ENCODE measurements around the gene EFNB1.

The EFNB1 gene

GRCh38 chrX:68877606-68878005 is 48.8 kb downstream of the EFNB1 start:
- H2AFZ ChIP-seq (ENCODE audit: low read depth, low read length): no peak overlapping the region
- ATAC-seq (ENCODE audit: insufficient read depth, low read depth) (no peak), DNase-seq (no peak)
- no peaks in the 10 kb centered on the region for H3K79me2 ChIP-seq (ENCODE audit: insufficient read depth, low read length)
- TF ChIP-seq CTCF (IDR thresholded peaks at IDR 0.05; ENCODE audit: borderline replicate concordance, extremely low read depth, low read length, poor library complexity, severe bottlenecking): no peak
- no peak for TF ChIP-seq EZH2 (IDR thresholded peaks at IDR 0.05; ENCODE audit: borderline replicate concordance, low read depth, low read length, severe bottlenecking)
- no peaks in the 10 kb centered on the region for H4K20me1 ChIP-seq (ENCODE audit: insufficient read depth, low read length)
- H3K4me3 ChIP-seq (ENCODE audit: low read depth in 1 of 2, low read length in 2 of 2): no peak overlapping the region
- H3K4me1 ChIP-seq (ENCODE audit: insufficient read depth, low read length): no peaks in the 10 kb centered on the region
- no peaks in the 10 kb centered on the region for H3K27me3 ChIP-seq (ENCODE audit: insufficient read depth, low read length, poor library complexity)
- H3K4me2 ChIP-seq (ENCODE audit: insufficient read depth, low read length): no peak overlapping the region
- no peak overlapping the region for H3K9ac ChIP-seq (ENCODE audit: low read depth, low read length)
- H3K9me3 ChIP-seq (ENCODE audit: insufficient read depth, low read length, severe bottlenecking): no peaks in the 10 kb centered on the region
- no peaks in the 10 kb centered on the region for H3K36me3 ChIP-seq (ENCODE audit: insufficient read depth, low read length)
- H3K27ac ChIP-seq (ENCODE audit: low read length): no peak overlapping the region

GRCh38 chrX:68878977-68879645 is 50.3 kb downstream of the EFNB1 start:
- Histone ChIP-seq H3K27ac (ENCODE audit: low read length) (no peak overlapping the region), H3K36me3 (ENCODE audit: insufficient read depth, low read length) (no peaks in the 10 kb centered on the region), H2AFZ (ENCODE audit: low read depth, low read length) (no peak overlapping the region), H3K4me1 (ENCODE audit: insufficient read depth, low read length) (no peaks in the 10 kb centered on the region), H3K9ac (ENCODE audit: low read depth, low read length) (no peak overlapping the region), H3K4me2 (ENCODE audit: insufficient read depth, low read length) (no peak overlapping the region), H3K9me3 (ENCODE audit: insufficient read depth, low read length, severe bottlenecking) (no peaks in the 10 kb centered on the region), H4K20me1 (ENCODE audit: insufficient read depth, low read length) (no peaks in the 10 kb centered on the region), H3K4me3 (ENCODE audit: low read depth in 1 of 2, low read length in 2 of 2) (no peak overlapping the region), H3K79me2 (ENCODE audit: insufficient read depth, low read length) (no peaks in the 10 kb centered on the region), H3K27me3 (ENCODE audit: insufficient read depth, low read length, poor library complexity) (no peaks in the 10 kb centered on the region)
- TF ChIP-seq EZH2 (IDR thresholded peaks at IDR 0.05; ENCODE audit: borderline replicate concordance, low read depth, low read length, severe bottlenecking): no peak
- no peak for TF ChIP-seq CTCF (IDR thresholded peaks at IDR 0.05; ENCODE audit: borderline replicate concordance, extremely low read depth, low read length, poor library complexity, severe bottlenecking)
- ATAC-seq (ENCODE audit: insufficient read depth, low read depth) (no peak), DNase-seq (no peak)

GRCh38 chrX:68880846-68881552 is 52.2 kb downstream of the EFNB1 start:
- H3K79me2 ChIP-seq (ENCODE audit: insufficient read depth, low read length): no peaks in the 10 kb centered on the region
- H3K9ac ChIP-seq (ENCODE audit: low read depth, low read length): no peak overlapping the region
- no peaks in the 10 kb centered on the region for H3K27me3 ChIP-seq (ENCODE audit: insufficient read depth, low read length, poor library complexity)
- H2AFZ ChIP-seq (ENCODE audit: low read depth, low read length): no peak overlapping the region
- no peak overlapping the region for H3K4me3 ChIP-seq (ENCODE audit: low read depth in 1 of 2, low read length in 2 of 2)
- DNase-seq (no peak), ATAC-seq (ENCODE audit: insufficient read depth, low read depth) (no peak)
- TF ChIP-seq EZH2 (IDR thresholded peaks at IDR 0.05; ENCODE audit: borderline replicate concordance, low read depth, low read length, severe bottlenecking): no peak
- TF ChIP-seq CTCF (IDR thresholded peaks at IDR 0.05; ENCODE audit: borderline replicate concordance, extremely low read depth, low read length, poor library complexity, severe bottlenecking): no peak
- H3K4me2 ChIP-seq (ENCODE audit: insufficient read depth, low read length): no peak overlapping the region
- no peaks in the 10 kb centered on the region for H3K9me3 ChIP-seq (ENCODE audit: insufficient read depth, low read length, severe bottlenecking)
- H3K4me1 ChIP-seq (ENCODE audit: insufficient read depth, low read length): no peaks in the 10 kb centered on the region
- H4K20me1 ChIP-seq (ENCODE audit: insufficient read depth, low read length): no peaks in the 10 kb centered on the region
- no peak overlapping the region for H3K27ac ChIP-seq (ENCODE audit: low read length)
- H3K36me3 ChIP-seq (ENCODE audit: insufficient read depth, low read length): no peaks in the 10 kb centered on the region
